WTC11 (cell line): ENCODE results near the gene PTPRS.

Experiments used
- ATF1 ChIP-seq: sonication (generic); formaldehyde crosslinking; IDR thresholded peaks from 2 replicates; pipeline ENCODE4 v1.8.1; 2023; ENCODE audit warnings: mild to moderate bottlenecking, moderate library complexity, missing genetic modification reagents
- ELF4 ChIP-seq: sonication (generic); formaldehyde crosslinking; IDR thresholded peaks from 2 replicates; pipeline ENCODE4 v1.8.1; 2022; ENCODE audit warnings: low read depth, mild to moderate bottlenecking, moderate library complexity, missing genetic modification reagents
- GABPB1 ChIP-seq: sonication (generic); formaldehyde crosslinking; IDR thresholded peaks from 2 replicates; pipeline ENCODE4 v1.8.1; 2023; ENCODE audit warnings: mild to moderate bottlenecking, missing genetic modification reagents
- NR2C2 ChIP-seq: sonication (generic); formaldehyde crosslinking; IDR thresholded peaks from 2 replicates; pipeline ENCODE4 v1.8.0; 2022; ENCODE audit warnings: mild to moderate bottlenecking, missing genetic modification reagents
- SMAD3 ChIP-seq: sonication (generic); formaldehyde crosslinking; IDR thresholded peaks from 2 replicates; pipeline ENCODE4 v1.8.0; 2022; ENCODE audit warnings: missing genetic modification reagents, mild to moderate bottlenecking, borderline replicate concordance
- SP1 ChIP-seq: sonication (generic); formaldehyde crosslinking; conservative IDR thresholded peaks from 2 replicates; pipeline ENCODE4 v1.8.1; 2022; ENCODE audit warnings: missing genetic modification reagents
- TF ChIP-seq, protein P1 (sequence below): fragments of 200-600 bp; IDR thresholded peaks from 2 replicates; pipeline ENCODE4 v1.8.0; 2022; ENCODE audit warnings: antibody characterized with exemption

DNA sequence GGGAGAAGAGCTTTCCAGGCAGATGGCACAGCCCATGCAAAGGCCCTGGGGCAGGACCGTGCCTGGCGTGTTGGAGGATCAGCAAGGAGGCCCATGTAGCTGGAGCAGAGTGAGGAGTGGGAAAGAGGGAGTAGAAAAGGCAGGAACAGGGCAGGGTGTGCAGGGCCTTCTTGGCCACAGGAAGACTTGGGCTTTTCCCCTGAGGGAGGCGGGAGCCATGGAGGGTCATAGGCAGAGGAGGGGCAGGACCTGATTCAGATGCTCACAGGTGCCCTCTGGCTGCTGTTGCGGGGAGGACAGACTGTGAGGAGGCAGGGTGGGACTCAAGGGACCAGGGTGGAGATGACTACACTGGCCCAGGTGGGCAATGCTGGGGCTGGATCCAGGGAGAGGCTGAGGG is 13.8 kb upstream of the PTPRS start:
- TF ChIP-seq, protein P1, sequence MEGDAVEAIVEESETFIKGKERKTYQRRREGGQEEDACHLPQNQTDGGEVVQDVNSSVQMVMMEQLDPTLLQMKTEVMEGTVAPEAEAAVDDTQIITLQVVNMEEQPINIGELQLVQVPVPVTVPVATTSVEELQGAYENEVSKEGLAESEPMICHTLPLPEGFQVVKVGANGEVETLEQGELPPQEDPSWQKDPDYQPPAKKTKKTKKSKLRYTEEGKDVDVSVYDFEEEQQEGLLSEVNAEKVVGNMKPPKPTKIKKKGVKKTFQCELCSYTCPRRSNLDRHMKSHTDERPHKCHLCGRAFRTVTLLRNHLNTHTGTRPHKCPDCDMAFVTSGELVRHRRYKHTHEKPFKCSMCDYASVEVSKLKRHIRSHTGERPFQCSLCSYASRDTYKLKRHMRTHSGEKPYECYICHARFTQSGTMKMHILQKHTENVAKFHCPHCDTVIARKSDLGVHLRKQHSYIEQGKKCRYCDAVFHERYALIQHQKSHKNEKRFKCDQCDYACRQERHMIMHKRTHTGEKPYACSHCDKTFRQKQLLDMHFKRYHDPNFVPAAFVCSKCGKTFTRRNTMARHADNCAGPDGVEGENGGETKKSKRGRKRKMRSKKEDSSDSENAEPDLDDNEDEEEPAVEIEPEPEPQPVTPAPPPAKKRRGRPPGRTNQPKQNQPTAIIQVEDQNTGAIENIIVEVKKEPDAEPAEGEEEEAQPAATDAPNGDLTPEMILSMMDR: peak; percentile 13; the same call in 1 of the 2 replicates
- TF ChIP-seq NR2C2 (CRISPR knock-in tag): no peak
- no peak for TF ChIP-seq ATF1 (CRISPR knock-in tag)
- TF ChIP-seq GABPB1: no peak
- TF ChIP-seq SP1 (CRISPR knock-in tag): no peak
- no peak for TF ChIP-seq SMAD3 (CRISPR knock-in tag)
- no peak for TF ChIP-seq ELF4 (CRISPR knock-in tag)
